SK-N-DZ (cell line): ENCODE data around the gene MAIP1.
A peak's percentile ranks its signal among the peaks of the same experiment; 100 is the strongest.

ENCODE experiments used
- DNase-seq: peaks from one replicate; pipeline ENCODE4 v3.0.0-alpha.2; 2015; ENCODE audit warnings: low spot score

The MAIP1 gene

DNA sequence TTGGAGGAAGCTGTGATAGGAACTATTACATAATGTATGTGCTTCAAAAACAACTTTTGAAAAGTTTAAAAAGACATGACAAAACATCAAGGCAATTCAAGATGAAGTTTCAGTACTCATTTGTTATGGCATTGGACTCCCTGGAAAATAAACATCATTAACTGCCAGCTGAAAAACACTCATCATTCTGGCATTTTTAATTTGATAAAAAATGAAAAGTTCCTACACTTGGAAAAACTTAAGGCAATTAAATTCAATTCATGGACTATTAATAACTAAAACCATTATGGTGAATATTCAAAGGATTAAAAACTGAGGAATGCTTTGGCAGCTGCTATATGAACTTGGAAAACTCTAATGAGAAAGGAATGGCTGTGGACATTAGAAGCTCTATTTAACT, 8.5 kb upstream of the MAIP1 start:
- DNase-seq = no peak

DNA sequence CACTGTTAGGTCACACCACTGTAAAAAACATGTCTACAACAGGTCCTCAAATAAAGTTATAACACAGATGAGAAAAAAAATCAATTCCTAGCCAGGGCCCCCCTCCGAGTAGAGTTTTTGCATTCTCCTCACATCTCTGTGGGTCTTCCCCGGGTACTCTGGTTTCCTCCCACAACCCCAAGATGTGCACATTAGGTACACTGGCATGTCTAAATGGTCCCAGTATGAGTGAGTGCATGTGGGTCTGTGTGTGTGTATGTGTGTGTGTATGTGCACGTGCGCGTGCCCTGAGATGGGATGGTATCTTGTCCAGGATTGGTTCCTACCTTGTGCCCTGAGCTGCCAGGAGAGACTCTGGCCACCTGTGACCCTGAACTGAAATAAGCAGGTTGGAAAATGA, 5.0 kb upstream of the MAIP1 start:
- no peak for DNase-seq

DNA sequence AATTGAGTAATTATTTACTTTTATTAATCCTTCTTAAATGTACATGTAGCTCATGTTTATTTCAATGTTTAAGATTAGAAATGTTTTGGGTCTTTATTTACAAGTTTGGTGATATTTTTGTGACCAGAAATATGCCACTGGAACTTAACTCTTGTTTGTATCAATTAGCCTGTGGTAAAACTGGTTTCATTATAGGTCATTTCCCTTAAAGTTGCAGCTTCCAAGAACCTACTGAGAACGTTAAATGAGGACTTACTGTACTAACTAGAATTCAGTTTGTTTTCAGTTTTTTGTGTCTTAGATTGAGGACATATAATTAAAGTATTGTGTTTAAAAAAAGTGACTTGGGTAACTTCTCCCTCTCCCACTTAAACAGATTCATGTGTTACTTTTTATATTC, 4.4 kb upstream of the MAIP1 start:
- no peak for DNase-seq

DNA sequence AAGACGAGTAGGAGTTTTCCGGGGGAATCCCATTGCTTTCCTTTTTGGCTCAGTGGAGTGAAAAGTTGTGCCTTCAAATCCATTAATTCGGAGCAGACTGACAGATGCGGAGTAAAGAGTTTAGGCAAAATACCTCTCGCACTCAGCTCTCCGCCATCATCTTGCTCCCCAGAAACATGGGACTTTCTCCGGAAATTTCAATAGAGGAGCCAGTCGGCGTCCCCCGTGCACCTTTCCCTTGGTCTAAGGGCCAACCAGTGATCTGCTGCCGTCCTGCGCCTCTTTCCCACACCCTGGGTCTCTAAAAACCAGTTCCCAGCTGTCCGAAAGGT, 409 bp upstream of the MAIP1 start:
- no peak for DNase-seq

DNA sequence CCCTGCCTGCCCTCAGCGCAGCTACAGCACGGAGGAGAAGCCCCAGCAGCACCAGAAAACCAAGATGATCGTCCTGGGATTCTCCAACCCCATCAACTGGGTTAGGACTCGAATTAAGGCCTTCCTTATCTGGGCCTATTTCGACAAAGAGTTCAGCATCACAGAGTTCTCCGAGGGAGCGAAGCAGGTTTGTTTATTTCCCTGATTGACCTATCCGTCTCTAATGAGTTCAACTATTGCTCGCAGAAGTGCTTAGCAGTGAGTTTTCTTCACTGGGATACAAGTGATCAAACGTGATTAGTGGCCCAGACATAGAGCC, 639 bp downstream of the MAIP1 start:
- DNase-seq = no peak

DNA sequence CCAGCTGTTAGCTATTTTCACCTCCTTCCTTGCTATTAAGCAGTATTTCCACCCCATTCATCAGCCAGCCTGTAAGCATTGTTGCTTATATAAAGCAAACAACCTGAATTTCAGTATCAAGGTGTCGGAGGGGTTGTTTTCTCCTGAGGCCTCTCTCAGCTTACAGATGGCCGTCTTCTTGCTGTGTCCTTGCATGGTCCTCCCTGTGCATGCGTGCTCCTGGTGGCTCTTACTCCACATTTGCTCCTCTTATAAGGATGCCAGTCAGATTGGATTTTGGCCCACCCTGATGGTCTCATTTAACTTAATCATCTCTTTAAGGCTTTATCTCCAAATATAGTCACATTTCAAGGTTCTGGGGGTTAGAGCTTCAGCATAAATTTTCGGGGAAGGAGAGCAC, 2.6 kb downstream of the MAIP1 start:
- DNase-seq = no peak

DNA sequence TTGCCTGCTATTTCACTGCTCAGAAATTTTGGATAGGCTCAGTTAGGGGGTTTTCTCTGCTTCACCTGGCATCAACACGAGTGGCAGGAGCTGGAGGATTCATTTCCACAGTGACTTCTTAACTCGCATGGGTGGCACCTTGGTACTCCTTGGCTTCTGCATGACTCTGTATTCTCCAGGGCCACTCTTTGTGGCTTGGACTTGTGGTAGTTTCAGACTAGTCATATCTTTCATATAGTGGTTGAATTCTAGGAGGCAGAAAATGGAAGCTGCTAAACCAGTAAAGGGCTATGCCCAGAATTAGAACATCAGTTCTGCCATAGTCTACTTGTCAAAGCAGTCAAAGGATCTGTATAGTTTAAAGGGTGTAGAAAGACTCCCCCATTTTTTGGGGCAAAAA, 6.8 kb downstream of the MAIP1 start:
- DNase-seq = no peak

- no peak for DNase-seq
Measured at GRCh38 chr2:199966405-199966804, 11.0 kb downstream of the MAIP1 start.

GRCh38 chr2:199966976-199967375, 11.6 kb downstream of the MAIP1 start:
- DNase-seq = no peak

- no peak for DNase-seq
Measured at GRCh38 chr2:199968126-199968525, 12.7 kb downstream of the MAIP1 start.

- no peak for DNase-seq
Measured at GRCh38 chr2:199972088-199972626, 16.8 kb downstream of the MAIP1 start.

GRCh38 chr2:199973703-199974102, 18.3 kb downstream of the MAIP1 start:
- peak; percentile 58 for DNase-seq

- DNase-seq = peak; percentile 63
Measured at GRCh38 chr2:199975273-199975895, 20.0 kb downstream of the MAIP1 start.

- DNase-seq = no peak
Measured at GRCh38 chr2:199977984-199978415, 22.6 kb downstream of the MAIP1 start.

DNA sequence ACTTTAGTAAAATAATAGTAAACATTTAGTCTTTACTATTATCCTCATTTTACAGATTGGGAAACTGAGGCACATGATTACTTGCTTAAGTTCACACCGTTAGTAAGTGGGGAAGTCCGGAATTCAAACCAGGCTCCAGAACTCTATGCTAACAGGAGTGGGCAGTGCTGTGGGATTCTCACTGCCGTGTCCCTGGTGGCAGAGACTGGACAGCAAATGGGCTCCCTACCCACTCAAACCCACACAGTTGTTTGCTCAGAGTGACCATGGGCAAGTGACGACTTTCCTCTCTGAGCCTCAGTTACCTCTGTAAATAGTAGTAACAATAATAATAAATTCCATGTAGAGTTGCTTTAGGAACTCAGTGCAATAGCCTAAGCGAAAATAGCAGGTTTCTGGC, 24.0 kb downstream of the MAIP1 start:
- no peak for DNase-seq

DNA sequence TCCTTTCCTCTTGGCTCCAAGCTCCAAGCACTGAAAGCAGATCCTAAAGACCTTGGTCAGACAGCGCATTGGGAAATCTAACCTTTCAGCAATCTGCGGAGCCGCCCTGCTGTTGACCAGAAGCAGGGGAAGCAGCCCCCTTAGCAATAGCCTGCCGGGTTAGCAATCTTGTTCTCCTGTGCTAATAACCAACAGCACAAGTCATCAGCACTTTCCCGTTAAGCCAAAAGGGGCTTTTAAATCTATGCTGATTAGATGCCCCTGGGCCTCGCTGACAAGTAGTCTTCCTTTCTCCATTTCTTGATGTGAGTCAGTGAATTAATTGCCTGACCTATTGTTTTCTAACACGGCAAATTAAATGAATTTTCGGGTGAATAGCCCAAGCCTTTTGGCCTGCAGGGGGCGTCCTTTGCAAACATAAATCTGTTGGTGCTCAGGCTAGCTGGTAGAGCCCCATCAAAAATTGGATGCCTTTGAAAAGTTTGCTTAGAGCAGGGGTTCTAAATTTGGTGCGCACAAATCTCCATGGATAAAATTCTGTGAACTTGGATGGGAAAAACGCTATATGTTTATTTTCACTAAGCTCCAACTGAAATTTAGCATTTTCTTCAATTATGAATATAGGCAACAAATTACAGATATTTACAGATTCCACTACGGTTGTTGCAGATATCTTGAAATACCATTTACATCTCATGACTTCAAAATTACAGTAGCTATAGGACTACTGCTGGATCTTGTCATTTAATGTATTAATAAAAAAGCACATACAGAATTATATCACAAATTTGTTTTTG, 24.6 kb downstream of the MAIP1 start:
- DNase-seq = peak; percentile 70

- no peak for DNase-seq
Measured at GRCh38 chr2:199982126-199982843, 26.9 kb downstream of the MAIP1 start.

DNA sequence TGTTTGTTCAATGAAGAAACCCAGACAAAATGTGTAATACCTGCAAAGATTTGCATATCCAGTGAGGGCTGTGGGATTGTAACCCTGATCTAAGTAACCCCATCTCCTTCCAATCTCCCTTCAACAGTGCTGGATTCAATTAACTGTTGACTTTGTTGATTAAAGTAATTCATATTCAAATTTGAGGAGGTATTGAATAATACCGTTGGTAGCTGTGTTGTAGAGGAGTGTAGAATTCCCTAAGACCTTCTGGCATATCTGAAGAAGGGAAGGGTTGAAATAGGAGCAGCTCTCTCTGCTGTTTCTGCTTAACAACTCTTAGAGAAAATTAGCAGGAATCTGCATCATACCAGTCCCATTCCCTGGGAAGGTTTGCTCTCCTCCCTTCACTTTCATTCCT, 28.2 kb downstream of the MAIP1 start:
- DNase-seq = no peak

DNA sequence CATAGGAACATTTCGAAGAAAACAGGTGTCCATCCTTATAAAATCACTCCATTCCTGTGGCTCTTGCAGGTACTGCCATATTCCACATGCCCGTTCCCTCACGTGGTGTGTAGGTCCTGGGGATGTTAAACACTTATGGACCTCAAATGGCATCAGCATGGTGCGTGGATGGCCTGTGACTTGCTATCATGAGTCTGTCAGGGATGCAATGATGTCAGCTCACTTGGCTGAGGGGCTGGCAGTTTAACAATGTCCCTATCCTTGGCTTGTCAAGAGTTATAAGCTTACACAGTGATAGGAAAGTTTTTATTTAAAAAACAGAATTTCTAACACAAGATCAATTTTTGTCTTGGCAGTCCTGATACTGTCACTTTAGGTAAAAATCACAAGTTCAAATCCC, 28.8 kb downstream of the MAIP1 start:
- DNase-seq = no peak

DNA sequence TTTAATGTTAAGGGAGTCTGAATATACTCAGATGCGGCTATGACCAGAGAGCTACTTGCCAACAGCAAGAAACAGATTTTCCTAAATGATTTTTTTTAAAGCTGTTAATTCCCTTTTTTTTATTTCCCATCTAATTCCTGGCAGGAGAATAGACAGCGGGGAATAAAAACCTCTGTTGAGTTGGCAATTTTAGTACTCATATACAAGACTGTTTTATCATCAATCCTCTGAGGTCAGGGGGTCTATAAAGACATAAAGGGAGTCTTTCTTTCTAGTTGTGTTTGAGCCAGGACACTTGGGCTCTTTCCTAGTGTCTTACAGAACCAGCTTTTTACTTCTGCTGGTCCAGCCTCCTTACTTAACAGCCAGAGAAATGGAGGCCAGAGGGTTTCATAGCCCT, 29.4 kb downstream of the MAIP1 start:
- no peak for DNase-seq

GRCh38 chr2:199985625-199986207, 30.3 kb downstream of the MAIP1 start:
- DNase-seq = peak; percentile 81

- DNase-seq = peak; percentile 25
Measured at GRCh38 chr2:199987586-199987985, 32.2 kb downstream of the MAIP1 start.
